Measurements from ENCODE around the gene DCAF11. TPM values are rescaled to one million over a fixed set of nuclear protein-coding genes. Genes with fewer than 3 reads are reported as not detected.

The DCAF11 gene
- total RNA-seq, 1 donor from 2014 or later = 42.6 TPM

GRCh38 chr14:24122416-24122815, 7.8 kb downstream of the DCAF11 start:
- H3K4me3 ChIP-seq (ENCODE audit: low read depth, low read length) = no peak overlapping the region
- no peak for DNase-seq (ENCODE audit: low read depth)
- TF ChIP-seq, protein P1, sequence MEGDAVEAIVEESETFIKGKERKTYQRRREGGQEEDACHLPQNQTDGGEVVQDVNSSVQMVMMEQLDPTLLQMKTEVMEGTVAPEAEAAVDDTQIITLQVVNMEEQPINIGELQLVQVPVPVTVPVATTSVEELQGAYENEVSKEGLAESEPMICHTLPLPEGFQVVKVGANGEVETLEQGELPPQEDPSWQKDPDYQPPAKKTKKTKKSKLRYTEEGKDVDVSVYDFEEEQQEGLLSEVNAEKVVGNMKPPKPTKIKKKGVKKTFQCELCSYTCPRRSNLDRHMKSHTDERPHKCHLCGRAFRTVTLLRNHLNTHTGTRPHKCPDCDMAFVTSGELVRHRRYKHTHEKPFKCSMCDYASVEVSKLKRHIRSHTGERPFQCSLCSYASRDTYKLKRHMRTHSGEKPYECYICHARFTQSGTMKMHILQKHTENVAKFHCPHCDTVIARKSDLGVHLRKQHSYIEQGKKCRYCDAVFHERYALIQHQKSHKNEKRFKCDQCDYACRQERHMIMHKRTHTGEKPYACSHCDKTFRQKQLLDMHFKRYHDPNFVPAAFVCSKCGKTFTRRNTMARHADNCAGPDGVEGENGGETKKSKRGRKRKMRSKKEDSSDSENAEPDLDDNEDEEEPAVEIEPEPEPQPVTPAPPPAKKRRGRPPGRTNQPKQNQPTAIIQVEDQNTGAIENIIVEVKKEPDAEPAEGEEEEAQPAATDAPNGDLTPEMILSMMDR (conservative IDR thresholded peaks at IDR 0.05; ENCODE audit: low read depth, low read length) = no peak

DNA sequence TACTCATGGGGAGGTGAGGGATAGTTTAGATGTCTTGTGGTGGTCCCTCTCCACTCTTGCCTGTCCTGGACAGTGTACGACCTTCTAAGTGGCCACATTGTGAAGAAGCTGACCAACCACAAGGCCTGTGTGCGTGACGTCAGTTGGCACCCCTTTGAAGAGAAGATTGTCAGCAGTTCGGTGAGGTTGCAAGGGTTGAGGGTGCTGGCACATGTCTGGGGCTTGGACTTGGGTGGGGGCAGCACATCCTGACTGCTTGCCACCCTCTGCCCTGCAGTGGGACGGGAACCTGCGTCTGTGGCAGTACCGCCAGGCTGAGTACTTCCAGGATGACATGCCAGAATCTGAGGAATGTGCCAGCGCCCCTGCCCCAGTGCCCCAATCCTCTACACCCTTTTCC, 8.3 kb downstream of the DCAF11 start:
- no peak overlapping the region for H3K4me3 ChIP-seq (ENCODE audit: low read depth, low read length)
- TF ChIP-seq, protein P1 (conservative IDR thresholded peaks at IDR 0.05; ENCODE audit: low read depth, low read length) = no peak

DNA sequence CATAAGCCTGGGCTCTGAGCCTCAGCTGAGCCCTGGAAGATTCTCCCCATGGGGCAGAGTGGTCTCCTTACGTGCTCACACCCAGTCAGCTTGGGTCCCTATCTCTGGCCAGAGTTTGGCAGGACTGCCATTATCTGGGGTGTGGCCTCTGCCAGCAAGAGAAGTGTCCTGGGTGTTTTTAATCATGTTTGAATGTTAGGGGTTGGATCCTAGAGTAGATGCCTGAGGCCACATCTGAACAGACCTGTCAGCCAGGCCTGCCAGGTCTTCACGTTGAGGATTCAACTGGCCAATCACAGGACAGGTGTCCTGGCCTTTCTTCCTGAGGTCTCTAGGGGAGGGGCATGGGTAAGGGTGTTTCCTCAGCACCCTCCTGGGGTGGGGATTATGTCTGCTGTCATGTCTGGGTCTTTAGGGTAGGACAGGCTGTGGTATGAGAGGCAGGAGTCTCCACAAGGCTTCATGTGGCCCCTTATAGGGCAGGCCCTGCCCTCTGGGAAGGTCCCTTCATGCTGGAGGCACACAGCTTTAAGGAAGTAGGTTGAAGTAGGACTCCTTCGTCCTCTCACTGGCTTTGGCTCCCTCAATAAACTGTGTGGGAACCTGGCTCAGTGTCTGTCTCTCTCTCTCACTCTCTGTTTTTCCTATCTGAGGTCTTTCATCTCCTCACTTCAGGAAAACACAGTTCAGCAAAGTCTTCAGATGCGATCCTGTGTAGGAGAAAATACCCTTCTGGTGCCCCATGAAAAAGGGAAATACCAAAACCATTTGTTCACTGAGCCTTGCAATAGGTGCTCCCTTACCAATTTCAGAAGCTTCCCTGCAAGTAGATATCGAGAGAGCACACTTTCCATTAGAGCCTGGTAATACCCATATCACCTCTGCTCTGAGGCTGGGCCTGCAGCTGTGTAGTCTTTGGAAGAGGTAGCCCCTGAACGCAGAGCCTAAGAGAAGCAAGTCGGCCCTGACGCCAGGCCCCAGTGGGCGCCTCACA, 9.1 kb downstream of the DCAF11 start:
- TF ChIP-seq, protein P1 (conservative IDR thresholded peaks at IDR 0.05; ENCODE audit: low read depth, low read length) = no peak
- DNase-seq (ENCODE audit: low read depth) = no peak
- H3K4me3 ChIP-seq (ENCODE audit: low read depth, low read length) = no peak overlapping the region

More for the DNA sequence above, 8.3 kb downstream of the DCAF11 start:
- no peak for DNase-seq (ENCODE audit: low read depth)

DNA sequence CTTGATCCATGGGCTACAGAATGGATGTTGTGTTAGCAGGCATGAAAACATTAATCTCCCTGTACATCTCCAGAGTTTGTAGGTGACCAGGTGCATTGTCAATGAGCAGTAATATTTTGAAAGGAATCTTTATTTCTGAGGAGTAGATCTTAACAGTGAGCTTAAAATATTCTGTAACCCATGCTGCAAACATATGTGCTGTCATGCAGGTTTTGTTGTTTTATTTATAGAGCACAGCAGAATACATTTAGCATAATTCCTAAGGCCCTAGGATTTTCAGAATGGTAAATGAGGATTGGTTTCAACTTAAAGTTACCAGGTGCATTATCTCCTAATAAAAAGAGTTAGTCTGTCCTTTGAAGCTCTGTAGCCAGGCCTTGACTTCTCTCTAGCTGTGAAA, 12.4 kb downstream of the DCAF11 start:
- TF ChIP-seq, protein P1 (conservative IDR thresholded peaks at IDR 0.05; ENCODE audit: low read depth, low read length) = no peak
- H3K4me3 ChIP-seq (ENCODE audit: low read depth, low read length) = no peak overlapping the region
- no peak for DNase-seq (ENCODE audit: low read depth)

DNA sequence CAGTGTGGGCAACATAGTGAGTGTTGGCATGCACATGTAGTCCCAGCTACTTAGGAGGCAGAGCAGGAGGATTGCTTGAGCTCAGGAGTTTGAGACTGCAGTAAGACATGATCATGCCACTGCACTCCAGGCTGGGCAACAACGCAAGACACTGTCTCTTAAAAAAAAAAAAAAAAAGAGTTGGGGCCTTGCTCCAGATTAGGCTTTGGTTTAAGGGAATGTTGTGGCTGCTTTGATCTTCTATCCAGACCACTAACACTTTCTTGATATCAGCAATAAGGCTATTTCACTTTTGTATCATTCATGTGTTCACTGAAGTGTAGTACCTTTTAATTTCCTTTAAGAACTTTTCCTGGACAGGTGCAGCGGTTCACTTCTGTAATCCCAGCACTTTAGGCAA, 13.1 kb downstream of the DCAF11 start:
- TF ChIP-seq, protein P1 (conservative IDR thresholded peaks at IDR 0.05; ENCODE audit: low read depth, low read length) = no peak
- no peak overlapping the region for H3K4me3 ChIP-seq (ENCODE audit: low read depth, low read length)
- no peak for DNase-seq (ENCODE audit: low read depth)

- H3K4me3 ChIP-seq (ENCODE audit: low read depth, low read length) = no peak overlapping the region
- DNase-seq (ENCODE audit: low read depth) = no peak
- TF ChIP-seq, protein P1 (conservative IDR thresholded peaks at IDR 0.05; ENCODE audit: low read depth, low read length) = no peak
Observed at GRCh38 chr14:24129410-24129998, 14.9 kb downstream of the DCAF11 start.

All from epithelial cell of proximal tubule (primary cell).